Mesenchymal stem cell (in vitro differentiated cells and primary cell): ENCODE results near the gene MYBPC1.

Experiments used
- DNase-seq: peaks from one replicate; pipeline ENCODE4 v3.0.0-alpha.2; 2013
- H2AFZ ChIP-seq: one replicate; pipeline ENCODE4 v1.6.1; 2013; ENCODE audit warnings: low read depth, mild to moderate bottlenecking, control low read depth, inconsistent platforms, low read length, moderate library complexity
- H2AK5ac ChIP-seq: 2 replicates; pipeline ENCODE4 v1.6.1; 2013; ENCODE audit warnings: low read length, moderate library complexity, mild to moderate bottlenecking, inconsistent platforms; ENCODE audit not compliant: severe bottlenecking
- H2BK120ac ChIP-seq: one replicate; pipeline ENCODE4 v1.6.1; 2013; ENCODE audit warnings: low read depth, mild to moderate bottlenecking, inconsistent platforms, low read length, moderate library complexity
- H2BK12ac ChIP-seq, 2 experiments: one replicate each; pipeline ENCODE4 v1.6.1; 2013; ENCODE audit warnings: inconsistent platforms in 2 of 2, low read length in 2 of 2, mild to moderate bottlenecking in 2 of 2, moderate library complexity in 2 of 2, control low read depth in 1 of 2
- H2BK15ac ChIP-seq: one replicate; pipeline ENCODE4 v1.6.1; 2013; ENCODE audit warnings: mild to moderate bottlenecking, low read depth, inconsistent platforms; ENCODE audit not compliant: poor library complexity, severe bottlenecking
- H2BK5ac ChIP-seq: 2 replicates; pipeline ENCODE4 v1.6.1; 2013; ENCODE audit warnings: low read depth, mild to moderate bottlenecking, low read length, control low read depth, inconsistent platforms; ENCODE audit not compliant: poor library complexity, severe bottlenecking
- H3K14ac ChIP-seq, 2 experiments: one replicate each; pipeline ENCODE4 v1.6.1; 2013; ENCODE audit warnings: inconsistent platforms in 2 of 2, low read length in 2 of 2, control low read depth in 1 of 2, mild to moderate bottlenecking in 1 of 2, moderate library complexity in 1 of 2
- H3K18ac ChIP-seq, 2 experiments: one replicate each; pipeline ENCODE4 v1.6.1; 2013; ENCODE audit warnings: inconsistent platforms in 2 of 2, low read length in 2 of 2, control low read depth in 1 of 2, low read depth in 1 of 2, mild to moderate bottlenecking in 1 of 2
- H3K23ac ChIP-seq, 2 experiments: one replicate each; pipeline ENCODE4 v1.6.1; 2013; ENCODE audit warnings: inconsistent platforms in 2 of 2, low read length in 2 of 2, mild to moderate bottlenecking in 2 of 2, moderate library complexity in 2 of 2, control low read depth in 1 of 2
- H3K27ac ChIP-seq: 2 replicates; pipeline ENCODE4 v1.5.1; 2013; ENCODE audit warnings: mild to moderate bottlenecking, moderate library complexity, low read length, control low read depth, inconsistent platforms; ENCODE audit not compliant: poor library complexity, severe bottlenecking
- H3K27me3 ChIP-seq, 2 experiments: 2 replicates each; pipeline versions ENCODE4 v1.6.1 to v1.7.0; 2013; ENCODE audit warnings: low read length in 2 of 2, mild to moderate bottlenecking in 2 of 2, moderate library complexity in 2 of 2, control low read depth in 1 of 2, inconsistent platforms in 1 of 2; ENCODE audit not compliant: control insufficient read depth in 1 of 2, insufficient read depth in 1 of 2
- H3K36me3 ChIP-seq, 2 experiments: 2 replicates each; pipeline versions ENCODE4 v1.6.1 to v1.7.0; 2013; ENCODE audit warnings: low read length in 2 of 2, control low read depth in 1 of 2, inconsistent platforms in 1 of 2, low read depth in 1 of 2, mild to moderate bottlenecking in 1 of 2; ENCODE audit not compliant: insufficient read depth in 2 of 2, control insufficient read depth in 1 of 2
- H3K4ac ChIP-seq, 2 experiments: one replicate each; pipeline ENCODE4 v1.6.1; 2013; ENCODE audit warnings: inconsistent platforms in 2 of 2, low read length in 2 of 2, mild to moderate bottlenecking in 2 of 2, moderate library complexity in 2 of 2, control low read depth in 1 of 2, low read depth in 1 of 2
- H3K4me1 ChIP-seq: 2 replicates; pipeline ENCODE4 v1.6.1; 2013; ENCODE audit warnings: low read depth, low read length, control low read depth; ENCODE audit not compliant: control insufficient read depth, insufficient read depth
- H3K4me2 ChIP-seq: 2 replicates; pipeline ENCODE4 v1.6.1; 2013; ENCODE audit warnings: low read length, mild to moderate bottlenecking, inconsistent platforms; ENCODE audit not compliant: poor library complexity, severe bottlenecking
- H3K4me3 ChIP-seq, 2 experiments: 2 replicates each; pipeline versions ENCODE4 v1.5.1 to v1.7.0; 2013; ENCODE audit warnings: low read length in 2 of 2, mild to moderate bottlenecking in 2 of 2, control low read depth in 1 of 2, low read depth in 1 of 2; ENCODE audit not compliant: insufficient read depth in 1 of 2
- H3K79me1 ChIP-seq: replicated peaks from 2 replicates; pipeline ENCODE4 v1.6.1; 2013; ENCODE audit warnings: mild to moderate bottlenecking, control low read depth, low read length, inconsistent platforms; ENCODE audit not compliant: poor library complexity, severe bottlenecking
- H3K9ac ChIP-seq: 2 replicates; pipeline ENCODE4 v1.7.0; 2013; ENCODE audit warnings: mild to moderate bottlenecking, low read length, moderate library complexity
- H3K9me3 ChIP-seq: 2 replicates; pipeline ENCODE4 v1.7.0; 2013; ENCODE audit warnings: mild to moderate bottlenecking, low read length; ENCODE audit not compliant: control insufficient read depth
- H4K8ac ChIP-seq: one replicate; pipeline ENCODE4 v1.6.1; 2013; ENCODE audit warnings: inconsistent platforms, mild to moderate bottlenecking, low read length, moderate library complexity
- H4K91ac ChIP-seq: one replicate; pipeline ENCODE4 v1.6.1; 2013; ENCODE audit warnings: mild to moderate bottlenecking, low read length, inconsistent platforms
- WGBS: methylation state at CpG from one replicate; pipeline ENCODE4 v1.1.7; 2013; ENCODE audit warnings: mixed read lengths; 5-methylcytosine and 5-hydroxymethylcytosine counted together

MYBPC1 gene

GRCh38 chr12:101722392-101722791 is 127.6 kb downstream of the MYBPC1 start:
- no peak overlapping the region for H4K91ac ChIP-seq
- peaks cover 0 to 49% of the 10 kb centered on the region in 2 experiments for H3K36me3 ChIP-seq
- no peak overlapping the region for H3K23ac ChIP-seq
- H3K27me3 ChIP-seq = no peaks in the 10 kb centered on the region
- no peak overlapping the region for H3K4me2 ChIP-seq
- no peak overlapping the region for H2BK120ac ChIP-seq
- peaks cover 1% of the 10 kb centered on the region for H3K79me1 ChIP-seq
- H3K4me3 ChIP-seq = no peak overlapping the region
- no peaks in the 10 kb centered on the region for H3K9me3 ChIP-seq
- no peak overlapping the region for H3K4ac ChIP-seq
- H3K27ac ChIP-seq = no peak overlapping the region
- H4K8ac ChIP-seq = no peak overlapping the region
- no peak overlapping the region for H3K14ac ChIP-seq
- no peak overlapping the region for H2BK15ac ChIP-seq
- no peak overlapping the region for H3K18ac ChIP-seq
- 100% methylated on average over 1 of the region's 4 CpGs for WGBS
- H2BK12ac ChIP-seq = no peak overlapping the region
- no peaks in the 10 kb centered on the region for H3K4me1 ChIP-seq
- H2BK5ac ChIP-seq = no peak overlapping the region
- DNase-seq = no peak
- no peak overlapping the region for H2AFZ ChIP-seq
- H3K9ac ChIP-seq = no peak overlapping the region
- no peak overlapping the region for H2AK5ac ChIP-seq

- no peaks in the 10 kb centered on the region for H3K9me3 ChIP-seq
- H2BK12ac ChIP-seq = no peak overlapping the region
- H3K4me2 ChIP-seq = no peak overlapping the region
- no peaks in the 10 kb centered on the region for H3K27me3 ChIP-seq
- H3K9ac ChIP-seq = no peak overlapping the region
- H2BK15ac ChIP-seq = no peak overlapping the region
- no peak overlapping the region for H4K8ac ChIP-seq
- H3K23ac ChIP-seq = no peak overlapping the region
- H2AFZ ChIP-seq = no peak overlapping the region
- H4K91ac ChIP-seq = no peak overlapping the region
- no peak overlapping the region for H2BK5ac ChIP-seq
- H3K27ac ChIP-seq = no peak overlapping the region
- H3K4me1 ChIP-seq = no peaks in the 10 kb centered on the region
- H3K18ac ChIP-seq = no peak overlapping the region
- no peak overlapping the region for H3K14ac ChIP-seq
- no peak for DNase-seq
- no peak overlapping the region for H3K4me3 ChIP-seq
- H3K36me3 ChIP-seq = peaks cover 0 to 65% of the 10 kb centered on the region in 2 experiments
- H3K4ac ChIP-seq = no peak overlapping the region
- H3K79me1 ChIP-seq = peaks cover 1% of the 10 kb centered on the region
- no peak overlapping the region for H2AK5ac ChIP-seq
- no peak overlapping the region for H2BK120ac ChIP-seq
Measured at GRCh38 chr12:101727098-101727497, 132.3 kb downstream of the MYBPC1 start.

GRCh38 chr12:101729842-101730241 is 135.1 kb downstream of the MYBPC1 start:
- H3K27me3 ChIP-seq = no peaks in the 10 kb centered on the region
- no peak overlapping the region for H2BK5ac ChIP-seq
- H3K23ac ChIP-seq = no peak overlapping the region
- H3K14ac ChIP-seq = no peak overlapping the region
- H2BK15ac ChIP-seq = no peak overlapping the region
- no peaks in the 10 kb centered on the region for H3K4me1 ChIP-seq
- H3K18ac ChIP-seq = no peak overlapping the region
- no peak overlapping the region for H4K8ac ChIP-seq
- no peak overlapping the region for H2BK12ac ChIP-seq
- H3K27ac ChIP-seq = no peak overlapping the region
- H3K4me2 ChIP-seq = no peak overlapping the region
- H3K4me3 ChIP-seq = no peak overlapping the region
- peaks cover 0 to 64% of the 10 kb centered on the region in 2 experiments for H3K36me3 ChIP-seq
- no peak overlapping the region for H4K91ac ChIP-seq
- no peak overlapping the region for H2AK5ac ChIP-seq
- H3K4ac ChIP-seq = no peak overlapping the region
- H2BK120ac ChIP-seq = no peak overlapping the region
- no peaks in the 10 kb centered on the region for H3K9me3 ChIP-seq
- no peak overlapping the region for H3K9ac ChIP-seq
- no peak for DNase-seq
- H3K79me1 ChIP-seq = no peaks in the 10 kb centered on the region
- no peak overlapping the region for H2AFZ ChIP-seq

GRCh38 chr12:101732318-101732717 is 137.5 kb downstream of the MYBPC1 start:
- no peak overlapping the region for H3K14ac ChIP-seq
- no peak overlapping the region for H2AFZ ChIP-seq
- H2BK12ac ChIP-seq = no peak overlapping the region

More at GRCh38 chr12:101732318-101732717, 137.5 kb downstream of the MYBPC1 start:
- no peak overlapping the region for H4K8ac ChIP-seq
- H2BK120ac ChIP-seq = no peak overlapping the region
- no peak overlapping the region for H2BK5ac ChIP-seq
- H3K23ac ChIP-seq = no peak overlapping the region
- H3K9ac ChIP-seq = no peak overlapping the region
- no peak overlapping the region for H2AK5ac ChIP-seq
- WGBS = 88% methylated on average over 1 of the region's 1 CpG
- no peak overlapping the region for H3K4ac ChIP-seq
- no peaks in the 10 kb centered on the region for H3K27me3 ChIP-seq
- no peak overlapping the region for H3K4me2 ChIP-seq
- H3K4me1 ChIP-seq = no peaks in the 10 kb centered on the region
- H3K79me1 ChIP-seq = no peaks in the 10 kb centered on the region
- peaks cover 0 to 47% of the 10 kb centered on the region in 2 experiments for H3K36me3 ChIP-seq
- no peak overlapping the region for H3K18ac ChIP-seq
- no peak overlapping the region for H3K27ac ChIP-seq
- H4K91ac ChIP-seq = no peak overlapping the region
- H2BK15ac ChIP-seq = no peak overlapping the region
- DNase-seq = no peak
- no peak overlapping the region for H3K4me3 ChIP-seq
- no peaks in the 10 kb centered on the region for H3K9me3 ChIP-seq
